HCT116 (cell line): ENCODE results near the gene TMEM161B. TPM values are rescaled to one million over a fixed set of nuclear protein-coding genes. Genes with fewer than 3 reads are reported as not detected.

Source experiments
- ATAC-seq: fragments of 200-7000 bp; cut with Tn5 transposase; 2 replicates; pipeline ENCODE4 v1.9.1; 2020; ENCODE audit warnings: mild to moderate bottlenecking, moderate library complexity
- BruUV-seq: library from RNA; stranded (reverse); fragments of 400-500 nt; replicated peaks from 2 replicates; lab custom pipeline; 2021; lab: Mats Ljungman, UMichigan
- CTCF ChIA-PET: fragments of 300-600 bp; sonication (Branson Sonifier 250); formaldehyde crosslinking; loops from one replicate; lab custom pipeline; 2021; ENCODE audit warnings: antibody characterized with exemption; lab: Charles Lee
- POLR2A ChIA-PET: fragments of 300-600, 350-600 bp; sonication (Branson Sonifier 250); formaldehyde crosslinking; loops from one replicate; lab custom pipeline; 2021; ENCODE audit warnings: antibody characterized with exemption; lab: Charles Lee
- RAD21 ChIA-PET, 2 experiments: fragments of 300-600 bp; sonication (Branson Sonifier 250); formaldehyde crosslinking; loops; one replicate each; lab custom pipeline; 2023; ENCODE audit warnings: low total read pairs in 2 of 2; ENCODE audit not compliant: uncharacterized antibody in 2 of 2, unreplicated experiment in 2 of 2, low non-redundant PET in 1 of 2; lab: Charles Lee
- DNase-seq: peaks from one replicate; pipeline ENCODE4 v3.0.0-alpha.2; 2010; ENCODE audit warnings: low read depth, low spot score
- H2AFZ ChIP-seq: fragments of 200-600 bp; shearing (Covaris generic), sonication (generic); 2 replicates; pipeline ENCODE4 v1.6.1; 2017; ENCODE audit warnings: low read depth, mixed run types, mixed read lengths, antibody characterized with exemption, low read length; ENCODE audit not compliant: poor library complexity, severe bottlenecking
- H3K27ac ChIP-seq: 2 replicates; pipeline ENCODE4 v1.5.1; 2012; ENCODE audit warnings: low read depth, low read length
- H3K27me3 ChIP-seq: fragments of 200-600 bp; sonication (generic); 2 replicates; pipeline ENCODE4 v1.6.1; 2016; ENCODE audit warnings: mixed run types, low read length, mixed read lengths; ENCODE audit not compliant: insufficient read depth
- H3K36me3 ChIP-seq, 2 experiments: fragments of 200-500 bp in 1 of 2; fragments of 200-600 bp in 1 of 2; sonication (Bioruptor generic) in 1 of 2; sonication (generic) in 1 of 2; 2 replicates each; pipeline versions ENCODE4 v1.5.1 to v1.6.1; 2014 to 2016; ENCODE audit warnings: low read length in 2 of 2, inconsistent platforms in 1 of 2, mixed read lengths in 1 of 2, mixed run types in 1 of 2; ENCODE audit not compliant: insufficient read depth in 2 of 2, control insufficient read depth in 1 of 2
- H3K4me1 ChIP-seq, 2 experiments: fragments of 200-600 bp in 1 of 2; sonication (generic) in 1 of 2; 2 replicates each; pipeline versions ENCODE4 v1.5.1 to v1.6.1; 2012 to 2017; ENCODE audit warnings: low read length in 2 of 2, inconsistent platforms in 1 of 2, mild to moderate bottlenecking in 1 of 2, mixed read lengths in 1 of 2, mixed run types in 1 of 2, moderate library complexity in 1 of 2; ENCODE audit not compliant: insufficient read depth in 2 of 2, control insufficient read depth in 1 of 2
- H3K4me2 ChIP-seq: fragments of 200-600 bp; sonication (generic); 2 replicates; pipeline ENCODE4 v1.6.1; 2017; ENCODE audit warnings: mixed run types, low read length, mixed read lengths
- H3K4me3 ChIP-seq, 2 experiments: fragments of 200-600 bp in 1 of 2; sonication (generic) in 1 of 2; replicated peaks in 1 of 2; 2 replicates each; pipeline ENCODE4 v1.5.1; 2011 to 2016; ENCODE audit warnings: low read length in 2 of 2, control low read depth in 1 of 2, low read depth in 1 of 2, mild to moderate bottlenecking in 1 of 2, mixed read lengths in 1 of 2, mixed run types in 1 of 2
- H3K79me2 ChIP-seq: fragments of 200-600 bp; sonication (generic); 2 replicates; pipeline ENCODE4 v1.6.1; 2017; ENCODE audit warnings: mild to moderate bottlenecking, mixed run types, low read length, moderate library complexity, mixed read lengths; ENCODE audit not compliant: insufficient read depth
- H3K9ac ChIP-seq: fragments of 200-600 bp; sonication (generic); 2 replicates; pipeline ENCODE4 v1.6.1; 2016; ENCODE audit warnings: low read length, mixed read lengths
- H3K9me2 ChIP-seq: fragments of 200-600 bp; sonication (generic), shearing (Covaris generic); 2 replicates; pipeline ENCODE4 v1.6.1; 2017; ENCODE audit warnings: mixed run types, mild to moderate bottlenecking, moderate library complexity; ENCODE audit not compliant: insufficient read depth
- H3K9me3 ChIP-seq, 2 experiments: fragments of 200-500 bp in 1 of 2; fragments of 200-600 bp in 1 of 2; sonication (Bioruptor generic) in 1 of 2; sonication (generic) in 1 of 2; 2 replicates each; pipeline ENCODE4 v1.6.1; 2014 to 2017; ENCODE audit warnings: low read length in 2 of 2, mixed read lengths in 2 of 2, inconsistent platforms in 1 of 2, low read depth in 1 of 2, mild to moderate bottlenecking in 1 of 2, mixed run types in 1 of 2, moderate library complexity in 1 of 2; ENCODE audit not compliant: control insufficient read depth in 1 of 2, insufficient read depth in 1 of 2
- H4K20me1 ChIP-seq: fragments of 200-600 bp; sonication (generic), shearing (Covaris generic); 2 replicates; pipeline ENCODE4 v1.6.1; 2017; ENCODE audit warnings: mixed run types, mild to moderate bottlenecking, moderate library complexity; ENCODE audit not compliant: insufficient read depth
- CBX3 ChIP-seq: IDR thresholded peaks from 2 replicates; pipeline ENCODE4 v1.6.1; 2012; ENCODE audit warnings: low read depth
- EGR1 ChIP-seq: IDR thresholded peaks from 2 replicates; pipeline ENCODE4 v1.6.1; 2012; ENCODE audit warnings: low read depth
- ELF1 ChIP-seq: IDR thresholded peaks from 2 replicates; pipeline ENCODE4 v1.6.1; 2012; ENCODE audit warnings: low read depth, borderline replicate concordance
- JUND ChIP-seq: IDR thresholded peaks from 2 replicates; pipeline ENCODE4 v1.6.1; 2012
- MAX ChIP-seq: IDR thresholded peaks from 2 replicates; pipeline ENCODE4 v1.6.1; 2012
- POLR2A ChIP-seq: IDR thresholded peaks from 2 replicates; pipeline ENCODE4 v1.7.0; 2011; ENCODE audit warnings: borderline replicate concordance; ENCODE audit not compliant: insufficient read depth, insufficient read length; ENCODE audit errors: extremely low read depth
- REST ChIP-seq: IDR thresholded peaks from 2 replicates; pipeline ENCODE4 v1.6.1; 2012; ENCODE audit warnings: low read depth
- SIN3A ChIP-seq: IDR thresholded peaks from 2 replicates; pipeline ENCODE4 v1.6.1; 2012; ENCODE audit warnings: low read depth
- SRF ChIP-seq: IDR thresholded peaks from 2 replicates; pipeline ENCODE4 v1.6.1; 2012; ENCODE audit warnings: low read depth
- YY1 ChIP-seq: IDR thresholded peaks from 2 replicates; pipeline ENCODE4 v1.6.1; 2011; ENCODE audit warnings: low read length, low read depth, moderate library complexity, mild to moderate bottlenecking; ENCODE audit not compliant: insufficient replicate concordance; ENCODE audit errors: extremely low read depth
- intact Hi-C: fragments of 100-400 bp; cut with micrococcal nuclease; formaldehyde crosslinking; loops from 2 replicates; pipeline ENCODE4 v1.10.0; 2022
- total RNA-seq: library from RNA; stranded (reverse); gene quantifications from one replicate; pipeline ENCODE4 v1.2.1, GENCODE V29; 2021; ENCODE audit not compliant: unreplicated experiment

TMEM161B gene
- total RNA-seq, 1 experiment from 2014 or later, result 22.1 TPM

GRCh38 chr5:88276378-88276777 lies 7.7 kb upstream of the TMEM161B start:
- H3K4me1 ChIP-seq, result no peaks in the 10 kb centered on the region
- peaks cover 12% of the 10 kb centered on the region for H3K79me2 ChIP-seq
- intact Hi-C loops, result no loop called here
- DNase-seq, result no peak
- peaks cover 1 to 14% of the 10 kb centered on the region in 2 experiments; a peak in 2 of 4 replicates for H3K36me3 ChIP-seq
- H3K4me3 ChIP-seq, result no peak overlapping the region
- no peak for ATAC-seq
- no peaks in the 10 kb centered on the region for H3K27me3 ChIP-seq
- H3K27ac ChIP-seq, result no peak overlapping the region
- ChIA-PET POLR2A (no interaction called here), RAD21 (no interaction called here), CTCF (no interaction called here)
- no peak overlapping the region for H2AFZ ChIP-seq
- H3K9me3 ChIP-seq, result no peaks in the 10 kb centered on the region
- H3K4me2 ChIP-seq, result no peak overlapping the region
- BruUV-seq, result no TSS peak
- H3K9ac ChIP-seq, result no peak overlapping the region
- no peak for TF ChIP-seq JUND
- no peak for TF ChIP-seq POLR2A
- no peak for TF ChIP-seq MAX
- TF ChIP-seq REST, result no peak
- TF ChIP-seq SIN3A, result no peak
- no peaks in the 10 kb centered on the region for H3K9me2 ChIP-seq
- no peaks in the 10 kb centered on the region for H4K20me1 ChIP-seq

GRCh38 chr5:88275581-88275980 lies 6.9 kb upstream of the TMEM161B start:
- no peaks in the 10 kb centered on the region for H3K9me2 ChIP-seq
- H3K27me3 ChIP-seq, result no peaks in the 10 kb centered on the region
- no TSS peak for BruUV-seq
- peaks cover 20% of the 10 kb centered on the region for H3K79me2 ChIP-seq
- DNase-seq (no peak), ATAC-seq (no peak)
- H3K4me1 ChIP-seq, result no peaks in the 10 kb centered on the region
- no peaks in the 10 kb centered on the region for H4K20me1 ChIP-seq
- H3K9me3 ChIP-seq, result no peaks in the 10 kb centered on the region
- H3K27ac ChIP-seq, result no peak overlapping the region
- ChIA-PET RAD21 (no interaction called here), POLR2A (no interaction called here), CTCF (no interaction called here)
- no peak overlapping the region for H3K4me3 ChIP-seq
- H3K36me3 ChIP-seq, result peaks cover 8 to 17% of the 10 kb centered on the region in 2 experiments
- no peak overlapping the region for H3K9ac ChIP-seq
- intact Hi-C loops, result no loop called here
- no peak overlapping the region for H3K4me2 ChIP-seq
- no peak overlapping the region for H2AFZ ChIP-seq
- TF ChIP-seq SRF (no peak), EGR1 (no peak), CBX3 (no peak), ELF1 (no peak), SIN3A (no peak), YY1 (no peak)
